Measurements from ENCODE around the gene STXBP5. TPM values are rescaled to one million over a fixed set of nuclear protein-coding genes. Genes with fewer than 3 reads are reported as not detected.

STXBP5 gene
- total RNA-seq, 4 donors from 2014 or later, result 15.6 to 41.3 (median 20.4) TPM

- no peak for ATAC-seq
- TF ChIP-seq CTCF (IDR thresholded peaks at IDR 0.05 in 4 of 5, conservative IDR thresholded peaks at IDR 0.05 in 1 of 5) (no peak), POLR2A (IDR thresholded peaks at IDR 0.05) (no peak)
- Histone ChIP-seq H3K4me1 (no peaks in the 10 kb centered on the region), H3K36me3 (no peaks in the 10 kb centered on the region), H3K9me3 (no peaks in the 10 kb centered on the region), H3K27ac (no peak overlapping the region), H3K27me3 (no peaks in the 10 kb centered on the region), H3K4me3 (no peak overlapping the region)
- DNase-seq, result no peak
- intact Hi-C loops (cut with DNase I; ENCODE audit: low total_unique reads) (no loop called here), in situ Hi-C loops (cut with MboI; ENCODE audit: low sequenced_read_pairs in 4 of 4) (no loop called here)
These were observed 234.7 kb downstream of the STXBP5 start for GRCh38 chr6:147438758-147439528.
